GM10266 (cell line): ENCODE data around the gene RRP36.

Experiments
- DNase-seq: peaks from one replicate; pipeline ENCODE4 v3.0.0; 2012; ENCODE audit errors: extremely low spot score
- CTCF ChIP-seq: IDR thresholded peaks from 2 replicates; pipeline ENCODE4 v1.5.1; 2012; ENCODE audit warnings: mild to moderate bottlenecking, low read depth; ENCODE audit not compliant: control insufficient read depth, insufficient read depth; ENCODE audit errors: missing control alignments

RRP36 gene, protein sequence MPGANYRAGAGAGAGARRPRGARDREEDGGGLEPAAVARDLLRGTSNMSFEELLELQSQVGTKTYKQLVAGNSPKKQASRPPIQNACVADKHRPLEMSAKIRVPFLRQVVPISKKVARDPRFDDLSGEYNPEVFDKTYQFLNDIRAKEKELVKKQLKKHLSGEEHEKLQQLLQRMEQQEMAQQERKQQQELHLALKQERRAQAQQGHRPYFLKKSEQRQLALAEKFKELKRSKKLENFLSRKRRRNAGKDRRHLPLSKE

GRCh38 chr6:43021270-43022047 lies at the start of gene RRP36:
TSS of gene RRP36 (plus strand) at chr6:43021623. CDS start at chr6:43021655, 32 bp downstream.
- TF ChIP-seq CTCF: no peak
- peak; percentile 85 for DNase-seq

GRCh38 chr6:42971746-42972327 lies 49.6 kb upstream of the RRP36 start:
- no peak for DNase-seq
- TF ChIP-seq CTCF: no peak

GRCh38 chr6:42973926-42974325 lies 47.5 kb upstream of the RRP36 start:
- no peak for TF ChIP-seq CTCF
- no peak for DNase-seq

DNA sequence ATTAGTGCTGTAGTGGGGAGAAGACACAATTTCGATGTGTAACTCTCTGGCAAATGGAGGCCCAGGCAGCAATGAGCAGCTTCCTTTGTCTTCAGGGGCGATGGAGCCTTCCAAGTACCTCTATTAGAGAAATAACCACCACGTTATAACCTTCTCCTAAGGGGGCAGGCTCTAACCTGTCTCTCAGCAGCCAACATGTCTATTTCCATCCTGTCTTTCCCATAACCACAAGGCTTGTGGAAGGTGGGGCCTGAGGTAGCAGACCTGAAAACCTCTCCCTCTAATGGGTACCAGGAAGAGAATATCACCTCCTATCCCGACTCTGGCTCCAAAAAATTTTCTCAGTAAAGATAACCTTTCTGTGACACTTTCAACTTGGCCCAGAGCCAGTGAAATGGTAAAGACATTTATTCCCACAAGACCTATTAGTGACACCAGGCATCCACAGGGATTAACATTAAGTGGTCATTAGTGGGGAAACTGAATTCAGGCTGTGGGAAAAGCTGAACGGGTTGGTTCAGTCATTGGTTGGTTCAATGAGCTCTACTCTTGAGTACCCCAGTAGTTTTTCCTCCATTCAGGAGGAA lies 46.4 kb upstream of the RRP36 start:
- TF ChIP-seq CTCF: no peak
- no peak for DNase-seq

DNA sequence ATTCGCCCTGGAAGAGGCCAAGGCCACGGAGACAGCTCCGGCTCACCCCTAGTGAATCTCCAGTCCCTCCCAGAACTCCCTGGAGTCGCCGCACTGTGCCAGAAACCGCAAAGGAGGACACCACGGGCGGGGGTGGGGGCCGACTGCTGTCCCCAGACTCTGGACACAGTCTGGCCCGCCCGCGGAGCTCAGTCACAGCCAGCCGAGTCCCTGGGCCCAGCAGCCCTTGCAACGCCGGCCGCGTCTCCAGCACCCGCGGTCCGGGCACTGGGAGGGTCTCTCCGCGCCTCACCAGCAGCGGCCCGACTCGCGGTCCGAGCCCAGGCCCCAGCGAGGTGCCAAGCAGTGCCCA lies 43.0 kb upstream of the RRP36 start:
- TF ChIP-seq CTCF: no peak
- no peak for DNase-seq

DNA sequence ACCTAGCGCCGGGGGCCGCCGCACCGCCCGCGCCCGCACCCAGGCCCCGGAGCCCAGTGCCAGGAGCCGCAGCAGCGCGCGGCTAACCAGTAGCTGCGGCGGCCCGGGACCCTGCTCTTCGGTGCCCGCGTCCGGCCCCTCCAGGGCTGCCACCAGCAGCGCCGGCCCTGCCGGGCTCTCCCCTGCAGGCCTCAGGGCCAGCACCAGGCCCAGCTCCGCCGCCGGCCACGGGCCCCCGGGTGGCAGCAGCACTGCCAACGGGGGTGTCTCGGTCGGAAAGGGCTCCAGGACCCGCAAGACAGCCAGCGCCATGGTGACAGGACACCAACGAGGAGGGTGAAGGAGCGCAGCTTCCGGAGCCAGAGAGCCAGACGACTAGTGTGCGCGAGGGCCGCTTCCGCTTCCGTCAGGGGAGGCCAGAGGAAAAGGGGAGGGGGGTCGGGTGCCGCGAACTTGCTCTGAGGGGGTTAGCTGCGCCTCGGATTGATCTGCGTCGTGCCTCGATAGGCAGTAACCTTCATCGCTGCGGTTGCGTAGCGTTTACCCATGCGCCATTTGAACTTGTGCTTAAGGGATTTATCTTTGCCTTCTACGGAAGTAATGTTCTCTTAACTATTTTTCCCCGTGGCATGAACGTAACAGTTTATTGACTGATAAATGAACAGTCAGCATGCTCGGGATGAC lies 42.4 kb upstream of the RRP36 start, which contains the start of gene PEX6:
TSS of gene PEX6 (minus strand) at position 343 of the 684 bp plus-strand sequence. CDS start at position 312, 31 bp downstream.
- TF ChIP-seq CTCF: no peak
- DNase-seq: peak; percentile 95
